ENCODE data around the gene ZNF280C.
"Not testable (repeated sequence)": the region's sequence is repeated elsewhere in the genome, so short reads cannot be mapped to it uniquely, and the experiment has no call there.

Gene ZNF280C

DNA sequence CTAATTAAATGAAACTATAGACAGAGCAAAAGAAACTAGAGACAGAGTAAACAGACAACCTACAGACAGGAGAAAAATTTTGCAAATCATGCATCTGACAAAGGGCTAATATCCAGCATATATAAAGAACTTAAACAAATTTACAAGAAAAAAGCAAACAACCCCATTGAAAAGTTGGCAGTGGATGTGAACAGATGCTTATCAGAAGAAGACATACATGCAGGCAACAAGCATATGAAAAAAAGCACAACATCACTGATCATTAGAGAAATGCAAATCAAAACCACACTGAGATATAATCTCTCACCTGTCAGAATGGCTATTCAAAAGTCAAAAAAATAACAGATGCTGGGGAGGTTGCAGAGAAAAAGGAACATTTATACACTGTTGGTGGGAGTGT lies 14.8 kb downstream of the ZNF280C start:
- no peak for DNase-seq

DNA sequence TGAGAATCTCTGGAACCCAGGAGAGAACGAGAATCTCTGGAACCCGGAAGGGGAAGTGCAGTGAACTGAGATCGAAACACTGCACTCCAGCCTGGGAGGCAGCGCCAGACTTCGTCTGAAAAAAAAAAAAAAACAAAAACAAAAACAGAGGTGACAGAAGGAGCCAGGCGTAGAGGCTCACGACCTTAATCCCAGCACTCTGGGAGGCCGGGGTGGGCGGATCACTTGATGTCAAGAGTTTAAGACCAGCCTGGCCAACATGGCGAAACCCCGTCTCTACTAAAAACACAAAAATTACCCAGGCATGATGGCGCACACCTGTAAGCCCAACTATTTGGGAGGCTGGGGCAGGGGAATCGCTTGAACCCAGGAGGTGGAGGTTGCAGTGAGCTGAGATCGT lies 17.0 kb downstream of the ZNF280C start:
- DNase-seq: no peak

DNA sequence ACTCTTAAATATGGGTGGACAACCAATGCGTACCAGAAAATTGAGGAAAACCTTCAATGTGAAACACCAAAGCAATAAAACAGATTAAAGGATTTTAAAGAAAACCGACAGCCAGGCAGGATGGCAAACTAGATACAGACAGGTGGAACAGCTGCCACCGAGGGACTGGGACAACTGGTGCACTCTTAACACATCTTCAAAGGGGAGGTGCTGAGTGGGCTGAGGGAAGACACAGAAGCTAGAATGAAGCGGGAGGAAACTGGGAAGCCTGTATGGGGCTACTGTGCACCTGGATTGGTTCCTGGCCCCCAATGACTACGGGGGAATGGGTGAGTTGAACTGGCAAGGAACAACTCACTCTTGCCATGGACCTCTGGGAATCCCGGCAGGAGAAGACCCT lies 20.7 kb downstream of the ZNF280C start:
- no peak for DNase-seq

DNA sequence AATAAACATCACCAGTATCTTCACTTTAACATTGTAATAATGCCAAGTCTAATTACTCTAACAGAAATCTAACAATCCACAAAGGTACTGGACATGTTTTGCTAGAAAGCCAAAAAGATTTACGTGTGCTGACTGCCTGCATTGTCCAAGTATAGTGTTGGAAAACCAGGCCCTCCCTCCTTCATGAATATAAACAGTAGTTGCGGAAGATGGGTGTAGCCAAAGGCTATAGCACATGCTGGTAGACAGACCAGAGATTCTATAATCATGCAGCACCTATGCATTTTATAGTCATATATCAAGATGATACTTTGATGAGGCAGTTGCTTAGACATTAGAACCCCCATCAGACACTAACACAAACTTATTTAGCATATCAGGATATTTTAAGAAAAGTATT lies 22.6 kb downstream of the ZNF280C start:
- no peak for DNase-seq

DNA sequence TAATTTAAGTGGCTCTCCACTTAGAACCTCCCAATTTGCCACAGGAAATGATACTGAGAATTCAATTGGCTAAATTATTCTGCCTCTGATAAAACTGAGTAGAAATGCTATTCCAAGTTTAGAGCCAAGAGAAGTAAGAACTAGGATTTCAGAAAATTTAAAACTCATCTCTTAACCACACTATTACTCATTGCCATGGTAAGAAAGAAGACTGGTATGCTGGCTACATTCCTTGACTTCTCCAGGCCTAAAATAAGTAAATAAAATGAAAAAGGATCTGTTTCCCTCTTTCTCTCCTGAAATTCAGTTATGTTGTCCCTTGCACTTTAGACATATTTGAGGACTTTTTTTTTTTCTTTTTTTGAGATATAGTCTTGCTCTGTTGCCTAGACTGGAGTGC lies 23.3 kb downstream of the ZNF280C start:
- no peak for DNase-seq

DNA sequence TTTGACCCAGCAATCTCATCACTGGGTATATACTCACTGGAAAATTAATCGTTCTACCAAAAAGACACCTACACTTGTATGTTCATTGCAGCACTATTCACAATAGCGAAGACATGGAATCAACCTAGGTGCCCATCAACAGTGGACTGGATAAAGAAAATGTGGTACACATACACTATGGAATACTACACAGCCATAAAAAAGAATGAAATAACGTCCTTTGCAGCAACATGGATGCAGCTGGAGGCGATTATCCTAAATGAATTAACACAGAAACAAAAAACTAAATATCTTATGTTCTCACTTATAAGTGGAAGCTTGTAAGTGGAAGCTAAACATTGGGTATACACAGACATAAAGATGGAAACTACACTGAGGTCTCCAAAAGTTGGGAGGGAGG lies 37.5 kb downstream of the ZNF280C start:
- not testable (repeated sequence) for DNase-seq

DNA sequence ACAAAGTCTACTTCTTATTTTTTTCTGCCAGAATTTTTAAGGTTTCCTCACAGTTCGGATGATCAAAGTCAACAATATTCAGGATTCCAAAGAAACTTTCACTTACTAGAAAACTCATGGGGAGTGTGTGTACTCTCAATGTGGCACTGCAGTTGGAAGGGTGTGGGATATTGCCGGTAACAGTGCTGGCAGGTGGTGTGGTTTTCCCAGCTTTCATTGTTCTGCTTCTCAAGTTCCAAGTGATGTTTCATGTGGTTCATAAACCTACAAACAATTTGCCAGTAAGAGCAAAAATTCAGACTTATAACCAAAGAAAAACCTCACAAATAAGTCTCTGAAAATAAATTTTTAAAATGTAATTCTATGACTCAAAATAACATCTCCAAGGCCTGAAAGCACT lies 39.8 kb downstream of the ZNF280C start:
- no peak for DNase-seq

DNA sequence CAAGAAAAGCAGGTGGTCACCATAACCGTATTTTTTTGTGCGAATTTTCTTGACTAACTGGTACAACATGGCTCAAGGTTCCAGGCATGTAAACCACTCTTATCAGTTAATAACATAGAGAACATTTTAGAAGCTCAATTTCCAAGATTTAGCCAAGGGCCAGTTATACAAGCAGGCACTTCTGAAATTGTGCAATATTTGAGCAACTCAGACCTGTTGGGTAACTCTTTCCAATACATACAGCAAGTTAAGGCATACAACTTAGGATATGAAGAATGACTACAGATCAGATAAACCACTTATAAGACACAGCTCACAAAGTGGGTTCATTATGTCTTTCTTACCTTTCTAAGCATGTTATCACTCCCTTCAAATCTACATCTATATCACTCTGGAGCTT lies 43.9 kb downstream of the ZNF280C start:
- no peak for DNase-seq

DNA sequence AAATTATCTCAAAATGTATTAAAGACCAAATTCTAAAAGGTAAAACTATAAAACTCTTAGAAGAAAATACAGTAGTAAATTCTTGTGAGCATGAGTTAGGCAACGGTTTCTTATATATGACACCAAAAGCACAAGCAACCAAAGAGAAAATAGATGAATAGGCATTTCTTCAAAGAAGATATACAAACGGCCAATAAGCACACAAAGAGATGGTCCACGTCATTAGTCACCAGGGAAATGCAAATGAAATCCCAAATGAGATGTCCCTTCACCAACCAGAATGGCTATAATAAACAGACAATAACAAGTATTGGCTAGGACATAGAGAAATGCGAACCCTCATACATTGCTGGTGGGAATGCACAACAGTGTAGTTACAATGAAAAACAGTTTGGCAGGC lies 52.4 kb downstream of the ZNF280C start:
- DNase-seq: no peak

DNA sequence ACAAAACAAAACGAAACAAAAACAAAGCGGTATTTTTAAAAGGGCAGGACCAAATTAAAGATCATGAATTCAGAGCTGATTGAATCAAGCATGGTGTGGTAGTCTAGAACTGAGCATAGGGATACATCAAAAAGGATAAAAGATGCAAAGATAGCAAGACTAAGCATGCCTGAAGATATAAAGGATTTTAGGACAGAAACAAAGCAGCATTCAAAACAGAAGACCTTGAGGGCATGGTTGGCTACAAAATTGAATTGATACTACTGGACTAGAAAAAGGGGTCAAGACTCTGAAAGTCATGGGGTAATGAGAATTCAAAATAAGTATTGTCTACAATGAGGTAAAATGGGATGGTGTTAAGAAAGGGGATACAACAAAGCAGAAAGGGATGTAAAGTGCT lies 55.3 kb downstream of the ZNF280C start:
- DNase-seq: no peak

DNA sequence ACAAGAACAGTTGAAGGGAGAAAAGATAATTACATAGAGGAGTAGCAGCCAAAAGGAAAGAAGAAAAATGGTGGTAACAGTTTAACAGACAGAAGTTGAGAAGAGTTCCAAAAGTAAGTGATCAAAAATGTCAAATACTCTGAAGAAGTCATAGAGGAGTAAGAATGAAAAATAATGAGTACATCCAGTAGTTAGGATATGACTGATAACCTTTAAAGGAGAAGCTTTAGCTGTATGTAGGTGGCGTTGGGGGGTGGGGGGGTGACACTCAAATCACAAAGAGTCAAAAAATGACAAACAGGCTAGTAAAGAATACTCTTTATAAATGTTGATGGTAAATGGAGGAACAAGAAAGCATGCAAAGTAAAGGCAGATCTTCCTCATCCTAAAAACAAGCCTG lies 56.3 kb downstream of the ZNF280C start:
- DNase-seq: no peak

DNA sequence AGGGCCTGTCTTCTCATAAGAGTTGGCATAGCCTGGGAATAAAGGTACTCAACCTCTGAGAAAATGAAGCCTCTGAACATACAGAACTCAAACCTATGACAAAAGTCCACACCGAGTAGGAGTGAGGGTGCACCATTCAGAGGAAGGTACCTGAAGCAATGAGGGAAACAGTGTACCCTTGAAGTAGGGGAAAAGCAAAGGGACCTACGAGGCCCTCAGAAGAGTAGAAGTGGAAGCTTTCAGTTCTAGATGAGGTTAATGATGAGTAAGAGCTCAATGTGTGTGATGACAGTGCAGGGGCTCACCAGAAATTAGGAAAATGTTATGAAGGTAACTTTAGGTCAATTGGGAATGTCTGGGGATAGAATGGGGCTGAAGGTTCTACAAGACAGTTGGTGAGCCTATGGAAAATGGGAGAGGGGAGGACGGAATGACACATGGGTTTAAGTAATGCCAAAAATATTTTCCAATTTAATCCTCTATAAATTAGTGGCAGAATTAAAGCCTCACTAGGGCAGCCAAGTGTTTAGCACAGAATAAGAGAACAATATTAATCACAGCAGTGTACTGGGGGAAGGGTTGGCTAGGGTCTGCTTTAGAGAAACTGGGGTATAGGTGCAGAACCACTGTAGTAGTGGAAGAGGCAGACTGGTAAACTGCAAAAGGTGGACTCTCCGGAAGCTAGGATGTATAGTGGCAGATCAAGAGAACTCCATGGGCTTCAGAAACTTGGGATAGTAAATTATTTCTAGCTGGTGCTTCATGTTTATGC lies 57.1 kb downstream of the ZNF280C start:
- no peak for DNase-seq

DNA sequence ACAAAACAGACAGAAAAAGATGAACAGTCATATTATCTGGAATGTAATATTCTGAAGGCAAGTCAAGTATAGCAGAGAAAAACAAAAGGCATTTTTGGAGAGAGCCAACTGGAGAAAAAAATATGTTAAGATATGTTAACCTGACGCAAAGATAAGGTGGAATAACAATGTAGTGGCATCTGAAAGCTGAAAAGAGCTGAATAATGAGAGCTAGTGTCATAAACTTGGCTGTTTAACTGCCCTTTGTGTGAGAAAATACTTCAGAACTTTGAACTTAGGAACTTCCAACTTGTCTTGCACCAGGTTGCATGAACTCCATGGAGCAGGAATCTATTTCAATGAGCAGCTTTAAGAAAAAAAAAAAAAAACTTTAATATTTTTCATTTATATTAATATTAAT lies 64.1 kb downstream of the ZNF280C start:
- DNase-seq: no peak

DNA sequence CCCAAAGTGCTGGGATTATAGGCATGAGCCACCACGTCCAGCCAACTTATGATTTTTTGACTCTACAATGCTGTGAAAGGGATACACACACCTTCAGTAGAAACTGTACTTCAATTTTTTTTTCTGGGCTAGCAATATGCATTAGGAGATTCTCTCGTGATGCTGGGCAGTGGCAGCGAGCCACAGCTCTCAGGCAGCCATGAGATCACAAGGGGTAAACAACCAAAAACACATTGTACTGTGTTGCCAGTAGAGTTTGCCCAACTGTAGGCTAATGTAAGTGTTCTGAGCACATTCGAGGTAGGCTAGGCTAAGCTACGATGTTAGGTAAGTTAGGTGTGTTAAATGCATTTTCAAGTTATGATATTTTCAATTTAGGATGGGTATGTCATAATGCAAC lies 71.2 kb downstream of the ZNF280C start:
- no peak for DNase-seq

DNA sequence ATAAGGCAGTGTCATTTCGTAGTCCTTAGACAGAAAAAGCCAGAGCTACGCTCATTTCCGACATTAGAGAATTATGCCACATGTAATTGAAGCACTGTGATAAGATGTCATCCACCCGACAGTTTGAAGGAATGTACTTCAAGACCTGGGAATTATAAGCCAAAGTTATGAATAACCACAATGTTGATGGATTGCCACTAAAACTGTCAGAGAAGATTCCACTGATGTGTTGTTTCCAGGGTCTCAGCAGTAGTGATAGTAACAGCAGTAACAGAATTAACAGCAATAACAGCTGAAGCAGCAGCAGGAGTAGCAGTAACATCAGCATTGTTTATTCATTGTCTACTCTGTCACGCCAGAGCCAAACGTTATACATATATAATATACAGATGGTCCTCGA lies 72.2 kb downstream of the ZNF280C start:
- no peak for DNase-seq

DNA sequence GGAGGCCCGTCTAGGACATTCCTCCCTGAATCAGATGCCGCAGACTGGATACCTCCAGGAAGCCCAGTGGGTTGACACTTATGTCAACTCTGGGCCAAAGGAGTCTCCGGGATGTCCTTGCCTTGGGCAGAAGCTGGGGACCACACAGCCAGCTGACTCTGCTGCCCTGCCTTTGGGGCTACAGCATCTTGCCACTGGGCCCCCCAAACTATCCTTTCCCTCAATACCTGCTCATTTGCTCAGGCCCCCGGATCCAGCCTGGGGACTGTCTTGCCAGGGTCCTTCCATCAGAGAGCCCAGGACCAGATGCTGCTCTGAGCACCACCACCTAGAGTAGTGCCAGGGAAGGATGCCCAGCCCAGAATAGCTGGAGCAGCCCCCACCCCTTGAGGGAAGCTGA lies 77.9 kb downstream of the ZNF280C start:
- no peak for DNase-seq

DNA sequence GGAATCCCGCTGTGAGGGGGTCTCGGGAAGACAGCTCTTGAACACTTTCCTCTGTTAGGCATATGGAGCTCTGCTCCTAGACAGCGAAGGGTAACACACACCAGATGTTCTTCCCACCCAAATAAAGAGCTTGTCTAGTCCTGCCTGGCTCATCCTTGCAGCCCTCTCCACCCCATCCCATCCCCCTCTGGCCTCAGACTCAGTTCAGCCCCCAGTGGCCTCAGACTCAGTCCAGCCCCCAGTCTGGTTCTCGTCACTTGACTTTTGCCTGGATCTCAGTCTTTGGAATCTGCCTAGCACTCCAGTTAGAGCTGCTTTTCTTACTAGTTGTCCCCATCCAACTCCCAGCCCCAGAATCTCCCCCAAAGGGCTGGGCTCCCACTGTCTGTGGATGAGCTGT lies 82.0 kb downstream of the ZNF280C start:
- DNase-seq: no peak

DNA sequence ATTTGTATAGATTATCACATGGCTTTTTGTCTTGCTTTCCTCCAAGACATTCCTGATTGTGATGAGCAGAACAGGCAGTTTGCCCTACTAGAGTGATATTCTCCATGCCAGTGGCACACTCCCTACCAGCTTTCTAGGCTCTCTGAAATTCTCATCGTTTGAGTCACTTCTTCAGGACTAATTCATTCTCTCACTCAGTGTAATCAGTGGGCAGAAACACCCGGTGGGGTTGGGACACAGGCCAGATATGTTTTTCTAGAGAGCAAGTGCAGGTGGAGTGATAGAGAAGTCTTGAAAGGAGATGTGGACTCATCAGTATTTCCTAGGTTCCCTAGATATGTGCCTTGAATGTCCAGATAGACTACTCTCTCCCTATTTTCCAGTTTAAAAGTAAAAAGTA lies 83.8 kb downstream of the ZNF280C start:
- no peak for DNase-seq

DNA sequence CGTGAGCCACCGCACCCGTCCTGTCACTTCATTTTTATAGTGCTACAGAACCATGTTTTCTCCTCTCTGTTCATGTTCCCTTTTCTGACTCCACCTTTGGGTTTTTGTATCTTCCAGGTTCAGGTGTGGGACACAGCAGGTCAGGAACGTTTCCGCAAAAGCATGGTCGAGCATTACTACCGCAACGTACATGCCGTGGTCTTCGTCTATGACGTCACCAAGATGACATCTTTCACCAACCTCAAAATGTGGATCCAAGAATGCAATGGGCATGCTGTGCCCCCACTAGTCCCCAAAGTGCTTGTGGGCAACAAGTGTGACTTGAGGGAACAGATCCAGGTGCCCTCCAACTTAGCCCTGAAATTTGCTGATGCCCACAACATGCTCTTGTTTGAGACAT lies 84.5 kb downstream of the ZNF280C start:
- DNase-seq: no peak

DNA sequence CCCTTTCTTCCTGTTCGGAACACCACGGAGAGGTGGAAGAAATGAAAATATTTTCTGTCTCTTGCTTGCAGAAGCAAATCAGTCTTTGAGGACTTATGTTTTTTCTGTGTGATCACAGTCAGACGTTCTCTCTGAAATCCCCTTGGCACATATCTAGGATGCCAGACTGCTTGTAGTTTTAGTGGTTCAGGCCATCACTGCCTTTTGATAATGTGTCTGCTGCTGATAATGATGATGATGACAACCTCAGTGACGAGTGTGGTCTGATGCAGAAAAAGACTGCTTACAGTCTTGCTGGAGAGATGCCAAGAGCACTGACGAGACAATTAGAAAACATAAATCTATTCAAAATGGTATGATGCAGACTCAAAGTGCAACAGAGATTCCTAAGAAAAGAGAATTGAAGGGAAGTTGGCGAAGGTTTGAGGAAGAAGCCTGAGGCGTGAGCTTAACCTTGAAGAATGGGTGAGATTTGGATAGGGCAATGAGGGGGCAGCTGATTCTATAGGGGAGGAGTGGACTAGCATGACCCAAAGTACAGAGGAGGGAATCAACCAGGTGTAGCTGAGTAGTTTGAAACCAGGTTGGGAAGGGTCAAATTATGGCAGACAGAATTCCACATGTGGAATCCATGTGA lies 89.0 kb downstream of the ZNF280C start:
- DNase-seq: no peak

DNA sequence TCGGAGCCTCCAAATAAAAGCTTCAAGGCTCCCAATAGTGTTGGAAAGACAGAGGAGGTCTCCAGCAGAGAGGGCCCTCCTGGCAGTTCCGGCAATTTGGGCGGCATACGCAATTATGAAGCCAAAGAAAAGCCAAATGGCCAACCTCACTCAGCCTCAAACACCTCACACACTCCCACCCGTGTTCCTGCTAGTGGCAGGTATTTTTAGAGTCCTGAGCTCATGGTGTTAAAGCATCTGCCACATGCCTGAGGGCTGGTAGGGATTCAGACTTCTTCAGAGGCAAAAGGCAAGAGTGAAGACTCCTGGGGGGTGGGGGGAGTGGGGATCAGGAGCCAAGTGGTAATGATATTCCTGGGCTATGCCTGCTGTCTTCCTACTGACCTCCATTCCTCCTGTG lies 89.5 kb downstream of the ZNF280C start:
- DNase-seq: no peak

DNA sequence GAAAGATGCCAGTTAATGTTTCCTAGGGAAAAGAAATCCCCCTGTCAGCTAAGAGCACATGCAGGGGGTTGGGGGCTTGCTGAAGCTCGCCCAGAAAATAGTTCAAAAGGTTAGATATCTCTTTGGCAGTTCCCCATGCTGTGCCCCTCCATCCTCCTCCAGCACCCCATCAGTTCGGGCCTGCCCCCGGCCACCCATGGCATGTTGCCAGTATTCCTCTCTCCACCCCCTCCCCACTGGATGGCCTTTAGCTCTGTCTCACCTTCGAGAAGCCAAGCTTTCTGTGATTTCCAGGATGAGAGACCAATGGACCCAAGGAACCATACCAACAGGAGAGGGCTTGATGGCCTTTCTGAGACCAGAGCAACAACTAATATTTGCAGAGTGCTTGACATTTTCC lies 91.8 kb downstream of the ZNF280C start:
- no peak for DNase-seq

DNA sequence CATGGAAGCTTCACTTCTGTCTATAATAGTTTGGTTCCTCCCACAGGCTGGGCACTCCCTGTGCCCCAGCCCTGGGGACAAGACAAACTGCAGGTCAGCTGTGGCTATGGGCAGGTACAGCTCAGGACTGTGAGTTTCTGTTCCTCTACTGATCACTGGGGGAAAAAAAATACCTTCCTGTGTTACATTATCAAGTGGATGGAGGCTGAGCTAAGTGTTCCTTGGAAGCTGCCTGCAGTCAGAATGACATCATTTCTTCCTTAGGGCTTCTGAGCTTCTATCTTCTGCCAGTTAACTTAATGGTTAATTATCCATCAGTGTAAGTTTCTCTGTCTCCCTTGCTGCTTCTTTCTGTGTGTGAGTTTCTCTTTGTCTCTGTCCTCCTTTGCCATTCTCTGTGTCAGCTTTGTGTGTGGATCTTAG lies 92.3 kb downstream of the ZNF280C start:
- DNase-seq: no peak

DNA sequence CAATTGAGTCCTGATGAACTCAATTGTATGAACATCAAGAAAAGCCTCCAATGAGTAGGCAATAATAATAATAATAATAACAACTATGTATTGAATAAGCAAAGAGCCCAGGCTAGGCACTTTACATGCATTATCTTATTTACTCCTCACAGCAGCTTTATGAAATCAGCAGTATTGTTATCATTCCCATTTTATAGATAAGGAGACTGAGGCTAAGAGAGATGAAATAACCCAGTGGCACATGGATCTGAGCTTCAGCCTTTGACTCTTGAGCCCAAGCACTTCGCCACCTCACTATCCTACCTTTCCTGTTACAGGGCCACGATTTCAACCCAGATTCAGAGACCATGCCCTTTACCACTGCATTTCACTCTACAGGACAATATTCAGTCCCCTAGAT lies 93.8 kb downstream of the ZNF280C start:
- no peak for DNase-seq
